Esophagus mucosa (tissue), 1 donor: ENCODE results near the gene SULT4A1. TPM values are rescaled to one million over a fixed set of nuclear protein-coding genes. Genes with fewer than 3 reads are reported as not detected.

ENCODE experiments used
- ATAC-seq: fragments of 200-7000 bp; cut with Tn5 transposase; one replicate; pipeline ENCODE4 v1.9.1; 2020
- total RNA-seq: library from RNA; stranded (reverse); gene quantifications from one replicate; pipeline ENCODE4 v1.2.4, GENCODE V29; 2023
- donor health status: DM: yes; HTN: yes; CAD: no.

Gene SULT4A1
- total RNA-seq, 1 donor from 2014 or later, result not detected

DNA sequence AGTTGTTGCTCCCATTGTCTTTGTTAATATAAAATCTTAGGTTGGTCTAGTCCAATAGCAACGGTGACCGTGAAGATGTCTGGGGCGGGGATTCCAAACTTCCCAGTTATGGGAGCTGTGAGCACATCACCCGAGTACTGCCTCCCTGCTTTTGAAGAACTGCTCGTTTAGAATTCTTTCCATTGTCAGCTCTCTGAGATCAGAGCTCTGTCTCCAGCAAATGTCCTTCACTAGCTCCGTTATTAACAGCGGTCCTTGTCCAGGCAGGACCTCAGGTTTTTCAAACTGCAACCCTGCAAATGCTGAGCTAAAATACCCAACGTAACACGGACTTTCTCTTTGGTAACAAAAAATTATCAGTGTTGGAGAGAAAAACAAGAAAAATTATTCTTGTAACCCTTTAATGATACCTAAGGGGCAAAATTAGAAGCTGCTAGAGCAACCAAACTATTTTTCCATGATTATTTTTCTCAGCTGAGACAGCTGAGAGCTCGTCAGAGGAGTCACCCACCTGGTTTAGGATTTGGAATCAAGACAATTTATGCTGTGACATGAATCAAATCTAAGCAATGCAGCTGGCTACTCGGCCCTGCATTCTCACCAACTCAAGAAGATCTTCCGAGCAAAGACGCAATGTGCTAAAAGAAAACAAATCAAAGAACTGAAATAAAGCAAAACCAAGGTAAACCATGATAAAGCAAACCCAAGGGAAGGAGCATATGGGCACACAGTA lies 35.1 kb downstream of the SULT4A1 start:
- no peak for ATAC-seq

DNA sequence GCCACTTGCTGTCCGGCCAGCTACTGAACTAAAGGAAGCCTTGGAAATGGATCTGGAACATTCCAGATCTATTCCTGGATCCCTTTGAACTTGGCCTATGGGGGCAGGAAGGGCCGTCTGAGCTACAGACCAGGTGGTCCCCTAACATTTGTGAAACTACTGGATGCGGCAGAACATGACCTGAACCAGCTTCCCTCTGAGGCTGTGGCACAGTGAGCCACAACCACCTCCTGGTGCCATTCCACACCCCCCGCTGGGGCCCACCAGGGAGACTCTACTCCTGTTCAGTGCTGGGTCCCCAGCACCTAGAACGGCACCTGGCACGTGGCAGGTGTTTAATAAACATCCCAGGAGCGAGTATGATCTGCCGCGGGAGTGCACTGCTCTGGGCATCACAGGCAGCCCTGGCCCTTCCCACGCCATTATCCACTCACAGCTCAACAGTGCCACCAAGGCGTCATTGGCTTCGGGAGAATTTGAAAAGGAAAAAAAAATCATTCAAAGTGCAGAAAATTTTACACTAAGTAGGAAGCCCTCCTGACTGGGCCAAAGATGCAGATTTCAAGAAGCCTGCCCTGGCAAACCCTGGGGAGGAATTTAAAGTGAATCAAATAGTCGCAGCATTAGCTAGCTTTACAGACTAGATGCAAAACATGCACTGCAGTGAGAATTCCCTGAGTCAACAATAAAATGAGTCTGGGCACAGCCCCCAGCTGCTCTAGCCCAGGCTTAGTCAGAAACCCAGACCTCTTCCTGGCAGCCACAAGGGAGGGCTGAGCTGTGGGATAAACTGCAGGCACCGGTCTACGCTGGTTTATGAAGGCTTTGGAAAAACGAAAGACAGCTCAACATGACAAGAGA lies 35.9 kb downstream of the SULT4A1 start:
- ATAC-seq, result peak; percentile 58

DNA sequence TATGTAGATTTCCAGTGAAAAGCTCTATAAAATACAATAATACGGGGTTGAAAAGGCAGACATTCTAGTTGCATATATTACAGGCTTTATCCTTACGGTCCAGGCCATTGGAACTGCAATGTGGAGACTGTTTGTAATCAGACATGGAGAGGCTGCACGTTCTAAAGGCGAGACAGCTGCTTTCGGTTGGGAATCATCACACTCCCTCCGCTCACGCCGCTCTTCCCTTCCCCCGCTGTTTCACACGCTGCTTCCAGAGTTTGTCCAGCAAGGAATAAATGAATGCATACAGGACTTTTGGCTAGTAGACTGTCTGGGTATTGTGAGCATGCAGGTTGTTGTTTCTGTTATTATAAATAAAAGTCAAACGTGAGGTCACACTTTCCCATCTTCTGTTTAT lies 36.7 kb downstream of the SULT4A1 start:
- no peak for ATAC-seq

DNA sequence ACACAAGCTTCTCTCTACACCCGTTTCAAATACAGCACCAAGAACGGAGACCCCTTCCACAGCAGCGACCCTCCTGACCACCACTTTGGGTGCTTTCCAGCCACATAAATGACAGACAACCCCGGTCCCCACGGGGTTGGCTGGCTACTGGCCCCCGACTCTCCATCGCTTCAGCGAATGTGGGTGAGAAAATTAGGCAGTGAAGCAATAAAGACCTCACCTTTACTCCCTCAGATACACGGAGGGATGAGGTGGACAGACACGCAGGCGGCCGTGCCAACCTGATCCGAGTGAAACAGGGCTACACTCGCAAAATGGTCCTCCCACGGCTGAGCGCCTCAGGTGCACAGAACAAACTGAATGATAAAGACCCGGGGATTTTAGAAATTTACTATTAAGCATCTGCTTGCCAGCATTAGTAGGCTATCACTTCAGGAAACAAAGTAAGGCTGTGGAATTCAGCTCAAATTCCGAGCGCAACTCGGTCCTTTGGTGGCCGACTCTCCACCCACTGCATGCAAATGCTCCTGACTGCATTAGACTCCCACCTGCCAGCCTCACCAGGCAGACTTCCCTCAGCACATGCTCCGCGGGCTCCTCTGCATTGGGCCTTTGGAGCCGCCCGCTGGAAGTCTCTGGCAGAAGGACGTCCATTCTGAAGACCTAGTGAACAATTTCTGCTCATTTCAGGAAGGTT lies 37.4 kb downstream of the SULT4A1 start:
- ATAC-seq, result no peak

DNA sequence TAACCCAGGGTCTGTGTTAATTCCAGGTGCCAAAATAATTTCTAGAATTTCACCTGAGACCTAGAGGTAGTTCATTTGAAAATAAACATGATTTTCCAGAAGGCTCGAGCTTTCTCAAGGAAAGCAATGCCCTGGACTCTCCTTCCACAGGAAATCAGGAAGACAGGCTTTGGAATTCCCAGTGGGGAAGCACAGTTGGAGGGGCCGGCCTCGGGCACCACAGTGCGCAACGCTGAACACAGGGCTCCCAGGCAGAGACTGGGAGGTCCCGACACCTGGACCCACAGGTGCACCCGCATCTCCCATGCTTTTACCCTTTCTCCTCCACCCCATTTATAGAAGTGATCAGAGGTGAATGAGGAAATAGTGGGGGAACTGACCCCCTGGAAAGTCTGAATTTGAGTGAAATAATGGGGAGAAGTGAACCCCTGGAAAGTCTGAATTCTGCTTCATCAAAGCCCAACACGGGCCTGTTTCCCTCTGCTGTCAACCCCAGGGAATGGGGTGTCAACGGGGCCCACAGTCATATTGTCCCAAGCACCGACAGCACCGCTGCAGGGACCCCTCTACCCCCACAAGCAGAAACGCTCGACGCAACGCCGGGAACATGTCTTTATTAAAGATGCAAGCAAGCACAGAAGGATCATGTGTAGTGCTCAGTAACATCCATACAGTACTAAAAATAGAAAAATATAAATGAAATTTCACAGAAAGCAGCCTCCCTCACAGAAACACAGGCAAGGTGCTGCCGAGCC lies 38.2 kb downstream of the SULT4A1 start:
- no peak for ATAC-seq

DNA sequence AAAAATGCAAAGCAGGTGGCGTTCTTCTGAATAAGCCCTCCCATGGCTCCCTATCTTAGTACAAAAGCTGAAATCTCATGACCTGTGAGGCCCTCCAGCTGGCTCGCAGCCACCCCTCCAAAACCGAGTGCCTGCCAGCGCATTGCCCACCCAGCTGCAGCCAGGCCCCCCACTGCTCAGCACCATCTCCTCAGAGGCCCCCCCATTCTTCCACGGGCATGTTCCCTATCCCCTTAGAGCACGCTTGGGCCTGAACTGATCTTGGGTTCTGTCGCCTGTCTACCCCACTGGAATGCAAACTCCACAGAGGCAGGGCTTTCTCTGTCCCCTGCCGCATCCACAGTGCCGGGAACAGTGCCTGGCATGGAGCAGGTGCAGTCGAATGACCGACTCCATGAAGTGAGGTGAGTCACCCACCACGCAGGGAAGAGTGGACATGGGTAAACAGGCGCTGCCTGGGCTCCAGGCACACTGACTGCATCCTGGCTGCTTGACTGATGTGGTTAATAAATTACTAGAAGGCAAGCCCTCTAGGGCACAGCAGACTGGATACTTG lies 38.9 kb downstream of the SULT4A1 start:
- no peak for ATAC-seq

DNA sequence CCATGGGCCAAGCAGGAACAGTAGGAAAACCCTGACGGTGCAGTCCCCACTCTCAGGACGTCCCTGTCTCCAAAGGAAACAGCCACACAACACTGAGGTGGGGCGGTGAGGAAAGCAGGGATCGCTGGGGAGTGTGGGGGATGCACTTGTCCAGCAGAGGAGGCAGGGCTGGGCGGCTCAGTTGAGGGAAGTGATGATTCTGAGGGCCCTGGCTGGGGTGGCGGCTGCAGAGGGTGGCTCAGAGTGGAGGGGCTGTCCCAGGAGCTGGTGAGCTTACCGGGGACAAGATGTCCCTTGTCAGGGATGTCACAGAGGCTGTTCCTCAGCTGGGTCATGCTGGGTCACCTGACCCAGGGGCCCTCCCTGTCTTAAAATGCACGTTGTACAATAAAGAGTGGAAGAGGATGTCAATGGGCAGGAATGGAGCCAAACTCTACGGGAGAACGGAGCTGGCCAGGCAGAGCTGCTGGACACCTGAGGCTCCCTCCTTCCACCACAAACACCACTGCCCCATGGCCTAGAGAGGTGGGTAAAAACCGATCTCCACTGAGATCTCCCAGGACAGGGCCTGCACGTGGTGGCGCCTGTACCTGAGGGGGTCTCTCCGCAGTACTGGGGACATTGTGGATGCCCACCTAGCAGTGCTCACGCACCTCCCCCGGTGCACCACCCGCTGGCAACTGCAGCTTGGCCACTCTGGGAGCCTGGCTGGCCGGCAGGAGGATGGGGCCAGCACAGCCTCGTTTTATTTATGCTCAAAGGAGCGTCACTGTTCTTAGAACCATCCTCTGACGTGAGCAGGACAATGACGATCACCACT lies 40.5 kb downstream of the SULT4A1 start:
- no peak for ATAC-seq

DNA sequence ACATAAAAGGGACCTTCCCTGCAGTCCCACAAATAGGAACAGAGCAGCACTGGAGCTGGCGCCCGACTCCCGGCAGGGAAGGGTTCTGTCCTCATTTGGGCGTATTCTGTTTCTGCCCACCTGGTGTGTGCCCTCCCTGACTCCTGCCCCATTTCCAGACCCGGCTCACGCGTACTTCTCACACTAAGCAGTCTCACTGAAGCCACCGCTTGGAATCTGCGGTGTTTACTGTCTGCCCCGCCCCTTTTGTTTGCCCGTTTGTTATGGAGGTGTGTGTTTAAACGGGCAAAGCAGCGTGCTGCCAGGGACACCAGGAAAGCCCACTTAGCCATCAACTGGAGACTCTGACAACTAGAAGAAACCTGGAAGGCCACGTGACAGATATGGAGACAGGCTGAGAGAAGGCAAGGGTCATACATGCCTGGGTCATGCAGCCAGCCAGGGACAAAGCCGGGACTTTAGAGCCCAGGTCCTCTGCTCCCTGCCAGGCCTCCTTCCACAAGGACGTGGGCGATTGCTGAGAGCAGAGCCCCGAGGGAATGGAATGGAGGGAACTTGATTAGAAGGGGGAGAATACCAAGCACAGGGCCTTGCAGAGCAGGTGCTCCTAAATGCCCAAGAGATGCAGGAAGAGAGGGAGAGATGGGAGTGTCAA lies 41.5 kb downstream of the SULT4A1 start:
- ATAC-seq, result no peak

DNA sequence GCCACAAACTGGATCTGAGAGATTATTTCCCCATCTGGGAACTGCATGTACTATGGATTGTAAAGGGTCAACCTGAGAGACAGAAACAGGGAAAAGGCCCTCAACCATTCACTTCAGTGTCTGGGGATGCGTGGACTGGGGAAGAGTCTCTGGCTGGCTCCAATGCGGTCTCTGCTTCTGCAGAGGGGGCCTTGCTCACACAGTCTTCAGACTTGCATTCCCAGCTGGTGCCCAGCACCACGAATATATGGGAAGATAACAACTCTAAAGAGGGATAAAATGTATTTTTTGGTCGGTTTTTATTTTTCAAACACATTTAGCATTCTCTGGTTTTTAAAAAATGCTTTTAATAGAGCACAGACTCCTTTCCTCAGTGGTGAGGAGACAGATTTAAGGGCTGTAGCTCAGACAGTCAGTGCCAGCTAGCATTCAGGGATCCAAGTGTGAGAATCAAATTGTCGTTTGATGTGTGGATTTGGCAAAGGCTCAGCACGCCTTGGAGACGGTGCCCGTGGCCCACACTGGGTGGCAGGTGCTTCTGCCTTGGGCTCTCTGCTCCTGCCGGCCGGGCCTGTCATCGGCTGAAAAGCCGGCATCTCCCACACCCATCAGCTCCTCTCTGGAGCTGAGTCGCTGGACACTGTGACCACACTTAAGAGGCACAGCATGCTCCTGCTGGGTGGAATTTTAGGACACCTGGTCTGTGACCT lies 42.2 kb downstream of the SULT4A1 start:
- no peak for ATAC-seq

DNA sequence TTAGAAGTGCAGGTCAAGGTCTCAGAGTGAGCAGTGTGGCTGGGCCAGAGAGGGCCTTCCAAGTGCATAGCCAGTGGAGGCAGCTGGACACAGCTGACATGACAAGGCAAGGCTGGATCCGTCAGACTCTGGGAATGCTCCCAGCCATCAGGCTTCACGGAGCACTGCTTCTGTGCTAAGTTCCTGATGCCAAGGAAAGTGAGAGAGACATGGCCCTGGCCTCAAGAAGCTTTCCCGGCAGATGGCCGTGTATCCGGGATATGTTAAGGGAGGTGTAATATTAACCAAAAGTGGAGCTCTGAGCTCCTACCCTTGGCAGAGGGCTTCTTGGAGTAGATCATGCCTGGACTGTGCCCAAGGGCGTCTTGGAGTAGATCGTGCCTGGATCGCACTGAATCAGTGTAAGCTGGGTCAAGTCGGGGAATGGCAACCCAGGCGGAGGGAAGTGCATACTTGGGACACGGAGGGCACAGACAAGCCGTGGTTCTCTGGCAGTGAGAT lies 42.8 kb downstream of the SULT4A1 start:
- no peak for ATAC-seq

DNA sequence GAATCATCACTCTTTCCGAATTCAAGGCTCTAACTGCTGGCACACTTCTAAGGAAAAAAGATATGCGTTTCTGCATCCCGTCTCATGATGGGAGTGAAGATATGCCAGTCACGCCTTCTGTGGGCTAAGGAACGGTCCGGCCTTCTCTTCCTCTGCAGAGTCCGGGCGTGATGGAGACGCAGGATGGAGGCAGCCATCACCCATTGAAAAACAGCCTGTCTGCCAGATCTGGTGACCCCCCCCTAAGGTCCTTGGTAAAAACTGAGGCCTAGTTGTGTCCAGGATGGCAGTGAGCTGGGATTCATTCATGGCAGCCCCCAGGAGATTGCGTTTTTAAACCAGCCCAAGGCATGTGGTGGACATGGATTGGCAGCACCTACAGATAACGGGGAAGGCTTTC lies 43.3 kb downstream of the SULT4A1 start:
- ATAC-seq, result no peak

DNA sequence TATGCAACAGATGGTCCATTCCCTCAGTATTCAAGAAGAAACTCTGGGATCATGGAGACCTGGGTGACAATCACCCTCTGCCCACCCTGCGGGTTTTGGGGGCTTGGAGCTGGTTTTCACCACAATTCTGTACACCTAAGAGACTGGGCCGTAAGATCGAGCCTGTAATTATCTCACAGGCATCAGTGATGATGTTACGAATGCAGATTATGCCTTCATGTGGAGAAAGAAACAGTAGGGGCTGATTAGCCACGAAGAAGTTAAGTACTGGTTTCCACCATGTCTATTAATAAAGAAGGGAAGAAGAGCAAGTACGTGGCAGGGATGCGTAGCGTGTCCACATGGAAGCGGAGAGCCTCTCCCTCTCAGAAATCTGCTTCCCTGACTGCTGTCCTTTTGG lies 44.9 kb downstream of the SULT4A1 start:
- no peak for ATAC-seq

DNA sequence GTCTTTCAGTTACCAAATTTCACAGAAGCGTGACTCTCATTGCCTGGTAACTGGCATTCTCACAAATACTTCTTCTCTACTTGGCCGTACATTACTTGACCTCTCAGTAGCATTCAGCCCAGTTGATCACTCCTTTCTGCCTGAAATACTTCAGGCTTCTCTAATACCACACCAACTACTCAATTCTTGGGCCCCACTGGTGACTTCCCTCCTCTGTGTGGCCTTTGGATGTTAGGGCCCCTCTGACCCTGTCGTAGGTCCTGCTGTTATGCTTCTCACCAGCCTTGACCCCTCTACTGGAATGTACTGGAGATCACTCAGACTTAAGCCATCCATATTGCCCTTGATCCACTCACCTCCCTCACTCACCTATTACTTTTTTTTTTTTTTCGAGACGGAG lies 48.0 kb downstream of the SULT4A1 start:
- ATAC-seq, result no peak

DNA sequence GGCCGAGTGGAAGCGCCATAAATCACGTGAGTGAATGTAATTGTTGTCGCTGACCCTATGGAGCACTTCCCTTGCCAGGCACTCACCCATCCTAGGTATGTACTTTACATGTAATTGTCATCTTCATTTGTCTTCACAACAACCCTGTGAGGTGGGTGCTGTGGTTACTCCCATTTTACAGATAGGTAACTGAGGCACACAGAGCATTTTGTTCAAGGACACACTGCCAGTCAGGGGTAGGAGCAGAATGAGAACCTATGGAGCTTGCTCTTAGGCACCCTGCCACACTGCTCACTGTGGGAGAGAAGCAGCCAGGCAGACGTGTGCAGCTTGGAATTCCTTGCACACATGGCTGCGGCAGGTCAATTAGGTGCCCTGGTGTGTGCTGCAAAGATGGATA lies 49.4 kb downstream of the SULT4A1 start:
- peak; percentile 13 for ATAC-seq

DNA sequence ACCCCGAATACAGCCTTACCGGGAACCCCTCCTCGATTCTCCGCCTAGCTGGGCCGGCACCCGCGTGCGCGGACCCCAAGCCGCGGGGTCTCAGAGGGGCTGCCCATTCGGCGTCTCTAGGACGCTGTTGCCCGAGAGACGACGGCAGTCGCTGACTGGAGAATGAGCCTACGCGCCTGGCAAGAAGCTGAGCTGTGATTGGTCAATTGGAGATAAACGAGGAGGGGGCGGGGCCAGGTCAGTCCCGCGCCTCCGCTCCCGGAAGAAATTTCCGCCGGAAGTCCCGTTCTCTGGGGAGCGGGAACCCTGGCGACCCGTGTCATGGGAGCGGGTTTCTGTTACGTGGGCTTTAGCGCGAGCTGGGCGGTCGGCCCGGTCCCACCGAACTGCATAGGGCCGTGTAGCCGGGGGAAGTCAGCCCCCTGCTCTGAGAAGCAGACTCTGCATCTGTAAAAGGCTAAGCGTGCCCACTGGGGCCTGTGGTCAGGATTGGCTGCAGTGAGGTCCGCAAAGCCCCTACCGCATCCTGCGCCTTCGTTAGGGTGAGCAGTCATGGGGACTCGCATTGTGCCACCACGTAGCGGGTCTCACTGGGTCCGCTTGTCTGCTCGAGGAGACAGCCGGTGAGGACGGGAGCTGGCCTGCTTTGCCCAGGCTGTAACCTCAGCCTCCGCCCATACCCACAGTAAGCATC lies 50.0 kb downstream of the SULT4A1 start, which contains the start of gene EFCAB6:
EFCAB6 (minus strand) TSS at position 157 of the 694 bp plus-strand sequence. CDS start 29,987 bp downstream, outside the sequence.
- ATAC-seq, result peak; percentile 96

DNA sequence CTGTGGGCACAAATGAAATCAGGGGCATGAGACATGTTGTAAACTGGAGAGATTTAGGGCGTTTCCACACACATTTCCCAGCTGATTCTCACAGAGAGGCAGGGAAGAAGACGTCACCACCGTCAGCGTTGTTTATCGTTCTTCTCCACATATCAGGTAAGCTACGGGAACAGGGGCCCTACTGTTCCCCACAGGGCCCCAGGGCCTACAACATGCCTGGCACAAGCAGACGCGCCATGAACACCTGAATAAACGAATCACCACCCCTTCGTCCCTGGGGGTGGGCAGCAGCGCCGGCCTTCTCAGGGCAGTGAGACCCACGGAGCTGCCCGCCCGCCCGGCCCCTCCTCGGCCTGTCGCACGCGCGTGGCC lies 50.5 kb downstream of the SULT4A1 start:
- peak; percentile 52 for ATAC-seq

DNA sequence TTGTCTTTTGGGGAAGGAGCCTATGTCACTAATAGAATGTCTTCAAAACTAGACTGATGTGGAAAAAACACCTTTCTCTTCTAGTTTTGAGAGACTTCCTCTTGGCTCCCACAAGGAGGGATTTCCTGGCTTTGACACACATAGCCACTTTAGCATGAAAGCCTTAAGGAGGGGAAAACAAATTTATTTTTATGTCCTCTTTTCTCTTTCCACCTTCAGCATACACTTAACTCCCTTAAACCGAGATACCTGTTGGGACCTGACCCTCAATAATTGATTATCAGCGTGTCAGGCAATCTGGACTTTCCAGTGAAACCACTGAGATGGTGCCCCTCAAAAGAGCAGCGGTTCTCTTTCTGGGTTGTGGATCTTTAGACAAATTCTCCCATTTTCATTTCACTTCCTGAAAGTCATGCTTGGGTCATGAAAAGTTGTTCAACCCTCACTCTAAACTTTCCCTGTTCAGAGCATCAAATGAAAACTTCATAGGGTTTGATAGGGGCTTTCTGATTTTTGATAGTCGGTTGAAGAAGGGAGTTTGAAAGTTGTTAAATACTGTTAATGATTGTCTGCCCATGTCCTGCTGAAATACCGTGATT lies 59.3 kb downstream of the SULT4A1 start:
- ATAC-seq, result no peak

DNA sequence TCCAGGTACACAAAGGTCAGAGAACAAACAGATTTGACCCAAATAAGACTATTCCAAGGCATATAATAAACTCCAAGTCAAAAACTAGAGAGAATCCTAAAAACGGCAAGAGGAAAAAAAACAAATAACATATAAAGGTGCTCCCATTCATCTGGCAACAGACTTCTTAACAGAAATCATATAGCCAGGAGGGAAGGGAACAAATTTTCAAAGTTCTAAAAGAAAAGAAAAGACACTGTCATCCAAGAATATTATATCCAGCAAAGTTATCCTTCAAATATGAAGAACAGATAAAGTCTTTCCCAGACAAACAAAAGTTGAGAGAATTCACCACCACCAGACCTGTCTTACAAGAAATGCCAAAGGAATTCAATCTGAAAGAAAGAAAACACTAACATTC lies 61.3 kb downstream of the SULT4A1 start:
- ATAC-seq, result no peak

DNA sequence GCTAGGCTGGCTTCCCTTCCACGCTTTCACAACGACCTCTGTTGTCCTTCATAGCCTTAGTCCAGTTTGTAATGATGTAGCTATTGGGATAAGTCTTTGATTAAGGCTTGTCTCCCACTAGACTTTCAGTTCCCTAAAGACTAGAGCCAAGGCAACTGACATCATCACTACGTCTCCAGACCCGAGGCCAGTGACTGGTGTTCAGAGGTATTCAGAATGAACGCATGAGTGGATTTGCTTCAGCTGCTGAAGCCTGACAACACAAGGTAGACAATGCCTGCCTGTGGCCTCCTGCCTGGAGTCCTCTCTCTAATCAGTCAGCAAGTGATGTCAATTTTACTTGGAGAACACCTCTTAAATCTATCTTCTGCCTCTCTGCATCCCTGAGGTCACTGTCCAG lies 63.8 kb downstream of the SULT4A1 start:
- ATAC-seq, result peak; percentile 23
